Measurements from ENCODE around the gene PARD6B.

DNA sequence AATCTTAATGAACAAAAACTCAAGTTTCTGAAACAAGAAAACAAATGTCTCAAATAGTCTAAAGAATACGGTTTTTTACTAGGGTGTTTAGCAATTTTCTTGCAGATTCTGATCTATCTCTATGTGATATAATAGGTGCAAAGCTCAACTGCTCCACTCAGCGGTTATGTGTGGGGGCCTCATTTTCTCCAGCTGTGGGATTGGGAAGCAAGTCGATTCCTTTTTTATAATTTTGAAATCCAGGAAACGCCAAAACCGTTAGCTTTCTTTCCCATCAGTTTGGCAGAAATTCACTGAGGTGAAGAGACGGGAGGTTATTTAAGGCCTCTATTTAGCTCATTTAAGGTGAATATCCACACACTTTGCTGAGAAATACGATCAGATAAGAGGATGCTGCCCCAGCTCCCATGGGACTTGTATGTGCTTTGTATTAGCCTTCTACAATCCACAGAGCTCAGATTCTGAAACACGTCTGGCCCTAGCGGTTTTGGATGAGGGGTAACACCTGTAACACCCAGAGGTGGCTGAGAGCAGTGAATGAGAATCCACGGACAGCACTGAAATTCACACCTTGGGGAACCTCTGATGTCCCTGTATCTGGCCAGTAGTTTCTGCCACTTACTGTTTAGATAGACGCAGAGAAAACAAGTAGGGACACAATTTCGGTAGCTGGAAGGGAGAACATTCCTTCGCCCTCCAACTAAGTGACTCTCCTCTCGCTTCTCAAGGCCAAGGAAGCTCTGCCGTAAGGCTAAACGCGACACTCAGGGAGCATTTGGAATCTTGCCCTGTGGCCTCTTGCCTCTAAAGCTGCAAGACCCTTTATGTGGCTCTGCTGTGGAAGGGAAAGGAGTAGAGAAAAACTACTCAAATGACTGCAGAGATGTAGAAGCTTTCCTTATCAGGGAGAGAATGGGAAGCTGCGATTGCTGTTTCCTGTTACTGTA is 56.9 kb downstream of the PARD6B start:
- TF ChIP-seq, protein P1, sequence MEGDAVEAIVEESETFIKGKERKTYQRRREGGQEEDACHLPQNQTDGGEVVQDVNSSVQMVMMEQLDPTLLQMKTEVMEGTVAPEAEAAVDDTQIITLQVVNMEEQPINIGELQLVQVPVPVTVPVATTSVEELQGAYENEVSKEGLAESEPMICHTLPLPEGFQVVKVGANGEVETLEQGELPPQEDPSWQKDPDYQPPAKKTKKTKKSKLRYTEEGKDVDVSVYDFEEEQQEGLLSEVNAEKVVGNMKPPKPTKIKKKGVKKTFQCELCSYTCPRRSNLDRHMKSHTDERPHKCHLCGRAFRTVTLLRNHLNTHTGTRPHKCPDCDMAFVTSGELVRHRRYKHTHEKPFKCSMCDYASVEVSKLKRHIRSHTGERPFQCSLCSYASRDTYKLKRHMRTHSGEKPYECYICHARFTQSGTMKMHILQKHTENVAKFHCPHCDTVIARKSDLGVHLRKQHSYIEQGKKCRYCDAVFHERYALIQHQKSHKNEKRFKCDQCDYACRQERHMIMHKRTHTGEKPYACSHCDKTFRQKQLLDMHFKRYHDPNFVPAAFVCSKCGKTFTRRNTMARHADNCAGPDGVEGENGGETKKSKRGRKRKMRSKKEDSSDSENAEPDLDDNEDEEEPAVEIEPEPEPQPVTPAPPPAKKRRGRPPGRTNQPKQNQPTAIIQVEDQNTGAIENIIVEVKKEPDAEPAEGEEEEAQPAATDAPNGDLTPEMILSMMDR (IDR thresholded peaks at IDR 0.05), result no peak
- TF ChIP-seq, protein P2, sequence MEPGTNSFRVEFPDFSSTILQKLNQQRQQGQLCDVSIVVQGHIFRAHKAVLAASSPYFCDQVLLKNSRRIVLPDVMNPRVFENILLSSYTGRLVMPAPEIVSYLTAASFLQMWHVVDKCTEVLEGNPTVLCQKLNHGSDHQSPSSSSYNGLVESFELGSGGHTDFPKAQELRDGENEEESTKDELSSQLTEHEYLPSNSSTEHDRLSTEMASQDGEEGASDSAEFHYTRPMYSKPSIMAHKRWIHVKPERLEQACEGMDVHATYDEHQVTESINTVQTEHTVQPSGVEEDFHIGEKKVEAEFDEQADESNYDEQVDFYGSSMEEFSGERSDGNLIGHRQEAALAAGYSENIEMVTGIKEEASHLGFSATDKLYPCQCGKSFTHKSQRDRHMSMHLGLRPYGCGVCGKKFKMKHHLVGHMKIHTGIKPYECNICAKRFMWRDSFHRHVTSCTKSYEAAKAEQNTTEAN (CRISPR knock-in tag; IDR thresholded peaks at IDR 0.05), result no peak
- TF ChIP-seq TEAD4 (CRISPR knock-in tag; IDR thresholded peaks at IDR 0.05), result no peak
- TF ChIP-seq, protein P3, sequence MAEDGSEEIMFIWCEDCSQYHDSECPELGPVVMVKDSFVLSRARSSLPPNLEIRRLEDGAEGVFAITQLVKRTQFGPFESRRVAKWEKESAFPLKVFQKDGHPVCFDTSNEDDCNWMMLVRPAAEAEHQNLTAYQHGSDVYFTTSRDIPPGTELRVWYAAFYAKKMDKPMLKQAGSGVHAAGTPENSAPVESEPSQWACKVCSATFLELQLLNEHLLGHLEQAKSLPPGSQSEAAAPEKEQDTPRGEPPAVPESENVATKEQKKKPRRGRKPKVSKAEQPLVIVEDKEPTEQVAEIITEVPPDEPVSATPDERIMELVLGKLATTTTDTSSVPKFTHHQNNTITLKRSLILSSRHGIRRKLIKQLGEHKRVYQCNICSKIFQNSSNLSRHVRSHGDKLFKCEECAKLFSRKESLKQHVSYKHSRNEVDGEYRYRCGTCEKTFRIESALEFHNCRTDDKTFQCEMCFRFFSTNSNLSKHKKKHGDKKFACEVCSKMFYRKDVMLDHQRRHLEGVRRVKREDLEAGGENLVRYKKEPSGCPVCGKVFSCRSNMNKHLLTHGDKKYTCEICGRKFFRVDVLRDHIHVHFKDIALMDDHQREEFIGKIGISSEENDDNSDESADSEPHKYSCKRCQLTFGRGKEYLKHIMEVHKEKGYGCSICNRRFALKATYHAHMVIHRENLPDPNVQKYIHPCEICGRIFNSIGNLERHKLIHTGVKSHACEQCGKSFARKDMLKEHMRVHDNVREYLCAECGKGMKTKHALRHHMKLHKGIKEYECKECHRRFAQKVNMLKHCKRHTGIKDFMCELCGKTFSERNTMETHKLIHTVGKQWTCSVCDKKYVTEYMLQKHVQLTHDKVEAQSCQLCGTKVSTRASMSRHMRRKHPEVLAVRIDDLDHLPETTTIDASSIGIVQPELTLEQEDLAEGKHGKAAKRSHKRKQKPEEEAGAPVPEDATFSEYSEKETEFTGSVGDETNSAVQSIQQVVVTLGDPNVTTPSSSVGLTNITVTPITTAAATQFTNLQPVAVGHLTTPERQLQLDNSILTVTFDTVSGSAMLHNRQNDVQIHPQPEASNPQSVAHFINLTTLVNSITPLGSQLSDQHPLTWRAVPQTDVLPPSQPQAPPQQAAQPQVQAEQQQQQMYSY (CRISPR knock-in tag; IDR thresholded peaks at IDR 0.05), result no peak
